ENCODE data around the gene RCOR1. TPM values are rescaled to one million over a fixed set of nuclear protein-coding genes. Genes with fewer than 3 reads are reported as not detected.
"Not testable (repeated sequence)": the region's sequence is repeated elsewhere in the genome, so short reads cannot be mapped to it uniquely, and the experiment has no call there.

RCOR1 gene
- total RNA-seq, 2 donors from 2014 or later = 12.6 to 15.4 TPM

GRCh38 chr14:102616799-102617198 is 24.4 kb downstream of the RCOR1 start:
- no peak for DNase-seq (ENCODE audit: low spot score)
- intact Hi-C loops (cut with DNase I) = no loop called here

GRCh38 chr14:102619012-102619411 is 26.6 kb downstream of the RCOR1 start:
- DNase-seq (ENCODE audit: low spot score); intact Hi-C loops (cut with DNase I): not testable (repeated sequence)

- DNase-seq (ENCODE audit: low spot score) = no peak
- intact Hi-C loops (cut with DNase I) = loop anchor here in 1 of 2 donors (1.0 kb wide), 1 partner anchor 296 kb away; no protein-coding TSS in a partner anchor
Measured at GRCh38 chr14:102620413-102620812, 28.0 kb downstream of the RCOR1 start.

GRCh38 chr14:102622262-102622885 is 29.9 kb downstream of the RCOR1 start:
- intact Hi-C loops (cut with DNase I) = no loop called here
- DNase-seq (ENCODE audit: low spot score) = no peak

GRCh38 chr14:102624666-102625065 is 32.2 kb downstream of the RCOR1 start:
- intact Hi-C loops (cut with DNase I) = no loop called here
- DNase-seq (ENCODE audit: low spot score) = no peak

GRCh38 chr14:102625564-102626296 is 33.3 kb downstream of the RCOR1 start:
- intact Hi-C loops (cut with DNase I) = no loop called here
- no peak for DNase-seq (ENCODE audit: low spot score)

- no peak for DNase-seq (ENCODE audit: low spot score)
- intact Hi-C loops (cut with DNase I) = no loop called here
Measured at GRCh38 chr14:102626530-102626929, 34.1 kb downstream of the RCOR1 start.

GRCh38 chr14:102629011-102629444 is 36.6 kb downstream of the RCOR1 start:
- intact Hi-C loops (cut with DNase I) = no loop called here
- no peak for DNase-seq (ENCODE audit: low spot score)

- no peak for DNase-seq (ENCODE audit: low spot score)
- intact Hi-C loops (cut with DNase I) = loop anchor here in 1 of 2 donors (5.0 kb wide), 1 partner anchor 932 kb away; the partner anchor contains the start of genes BAG5 and COA8
Measured at GRCh38 chr14:102629808-102630350, 37.4 kb downstream of the RCOR1 start.

- DNase-seq (ENCODE audit: low spot score) = no peak
- intact Hi-C loops (cut with DNase I) = loop anchor here in 1 of 2 donors (5.0 kb wide), 1 partner anchor 932 kb away; the partner anchor contains the start of genes BAG5 and COA8
Measured at GRCh38 chr14:102630405-102630804, 38.0 kb downstream of the RCOR1 start.

GRCh38 chr14:102630881-102631280 is 38.4 kb downstream of the RCOR1 start:
- no peak for DNase-seq (ENCODE audit: low spot score)
- intact Hi-C loops (cut with DNase I) = loop anchor here in 1 of 2 donors (5.0 kb wide), 1 partner anchor 931 kb away; the partner anchor contains the start of genes BAG5 and COA8

- intact Hi-C loops (cut with DNase I) = loop anchor here in 1 of 2 donors (5.0 kb wide), 1 partner anchor 928 kb away; the partner anchor contains the start of genes BAG5 and COA8
- DNase-seq (ENCODE audit: low spot score) = no peak
Measured at GRCh38 chr14:102633906-102634595, 41.6 kb downstream of the RCOR1 start.

GRCh38 chr14:102639611-102640010 is 47.2 kb downstream of the RCOR1 start:
- intact Hi-C loops (cut with DNase I); DNase-seq (ENCODE audit: low spot score): not testable (repeated sequence)

- DNase-seq (ENCODE audit: low spot score) = no peak
- intact Hi-C loops (cut with DNase I) = no loop called here
Measured at GRCh38 chr14:102644523-102644922, 52.1 kb downstream of the RCOR1 start.

- intact Hi-C loops (cut with DNase I) = no loop called here
- DNase-seq (ENCODE audit: low spot score) = no peak
Measured at GRCh38 chr14:102645746-102646440, 53.4 kb downstream of the RCOR1 start.

- DNase-seq (ENCODE audit: low spot score) = no peak
- intact Hi-C loops (cut with DNase I) = no loop called here
Measured at GRCh38 chr14:102646615-102647014, 54.2 kb downstream of the RCOR1 start.

- intact Hi-C loops (cut with DNase I) = no loop called here
- DNase-seq (ENCODE audit: low spot score) = no peak
Measured at GRCh38 chr14:102652194-102652593, 59.7 kb downstream of the RCOR1 start.

GRCh38 chr14:102654298-102654697 is 61.8 kb downstream of the RCOR1 start:
- intact Hi-C loops (cut with DNase I) = no loop called here
- DNase-seq (ENCODE audit: low spot score) = no peak

- no peak for DNase-seq (ENCODE audit: low spot score)
Measured at GRCh38 chr14:102655137-102655536, 62.7 kb downstream of the RCOR1 start.

More at GRCh38 chr14:102655137-102655536, 62.7 kb downstream of the RCOR1 start:
- intact Hi-C loops (cut with DNase I) = no loop called here

All from posterior vena cava (tissue), 2 donors.